Colonic mucosa (tissue), 4 donors: Measurements from ENCODE around the gene ALOX15B. TPM values are rescaled to one million over a fixed set of nuclear protein-coding genes. Genes with fewer than 3 reads are reported as not detected.

Experiments
- DNase-seq: peaks from one replicate; pipeline ENCODE4 v3.0.0-alpha.2; 2020
- H3K27ac ChIP-seq: fragments of 200-600 bp; one replicate; pipeline ENCODE4 v1.8.0; 2021
- H3K27me3 ChIP-seq: fragments of 200-600 bp; one replicate; pipeline ENCODE4 v1.8.0; 2021
- H3K36me3 ChIP-seq: fragments of 200-600 bp; one replicate; pipeline ENCODE4 v1.8.0; 2021
- H3K4me1 ChIP-seq: fragments of 200-600 bp; one replicate; pipeline ENCODE4 v1.8.0; 2021; ENCODE audit warnings: mild to moderate bottlenecking
- H3K4me3 ChIP-seq: fragments of 200-600 bp; one replicate; pipeline ENCODE4 v1.8.0; 2021
- H3K9ac ChIP-seq, 2 donors: one replicate each; pipeline ENCODE4 v1.7.0; 2013; ENCODE audit warnings: control low read depth in 2 of 2, low read depth in 2 of 2, low read length in 2 of 2
- H3K9me3 ChIP-seq: fragments of 200-600 bp; one replicate; pipeline ENCODE4 v1.8.0; 2021
- CTCF ChIP-seq: fragments of 200-600 bp; IDR thresholded peaks from one replicate; pipeline ENCODE4 v1.8.0; 2022; ENCODE audit warnings: antibody characterized with exemption, mild to moderate bottlenecking
- intact Hi-C: fragments of 100-400 bp; cut with DNase I; formaldehyde crosslinking; loops from one replicate; pipeline ENCODE4 v1.14.1; 2022
- total RNA-seq, 2 donors: library from RNA; stranded (reverse); fragmentation: NEBNext Ultra II Directional in 1 of 2; extraction: Animal tissue kit (Norgen Biotek cat#: 25700) in 1 of 2; gene quantifications; one replicate each; pipeline ENCODE4 v1.2.1, GENCODE V29; 2021
- donor health status: healthy.
- donor health status: DM: no; HTN: no; CAD: no.
- donor health status: DM: no; HTN: no; CAD: no.

Gene ALOX15B
- total RNA-seq, 2 donors from 2014 or later: 0.52 to 0.56 TPM

- Histone ChIP-seq H3K9me3 (no peaks in the 10 kb centered on the region), H3K27me3 (peaks cover 6% of the 10 kb centered on the region), H3K9ac (no peak overlapping the region), H3K27ac (no peak overlapping the region), H3K4me1 (peaks cover 8% of the 10 kb centered on the region), H3K36me3 (no peaks in the 10 kb centered on the region), H3K4me3 (peak overlapping the region; percentile 41)
- no peak for DNase-seq
- intact Hi-C loops: no loop called here
- TF ChIP-seq CTCF: no peak
Observed at GRCh38 chr17:8015236-8015956, 23.5 kb upstream of the ALOX15B start.

GRCh38 chr17:8015957-8016631 is 22.8 kb upstream of the ALOX15B start:
- no peaks in the 10 kb centered on the region for H3K36me3 ChIP-seq
- H3K27ac ChIP-seq: no peak overlapping the region
- peak overlapping the region; percentile 41 for H3K4me3 ChIP-seq
- peak overlapping the region; percentile 49 to 60 for H3K9ac ChIP-seq
- H3K27me3 ChIP-seq: peaks cover 6% of the 10 kb centered on the region
- peak; percentile 69 for DNase-seq
- H3K9me3 ChIP-seq: no peaks in the 10 kb centered on the region
- TF ChIP-seq CTCF: no peak
- peaks cover 8% of the 10 kb centered on the region for H3K4me1 ChIP-seq
- intact Hi-C loops: no loop called here

- H3K36me3 ChIP-seq: no peaks in the 10 kb centered on the region
- intact Hi-C loops: no loop called here
- TF ChIP-seq CTCF: peak; percentile 64
- DNase-seq: peak; percentile 76
- peaks cover 8% of the 10 kb centered on the region for H3K4me1 ChIP-seq
- no peak overlapping the region for H3K27ac ChIP-seq
- peak overlapping the region; percentile 49 to 60 for H3K9ac ChIP-seq
- H3K9me3 ChIP-seq: no peaks in the 10 kb centered on the region
- H3K27me3 ChIP-seq: peaks cover 6% of the 10 kb centered on the region
- peak overlapping the region; percentile 41 for H3K4me3 ChIP-seq
Observed at GRCh38 chr17:8016632-8017424, 22.0 kb upstream of the ALOX15B start.

GRCh38 chr17:8018436-8018835 is 20.4 kb upstream of the ALOX15B start:
- no peaks in the 10 kb centered on the region for H3K9me3 ChIP-seq
- no peaks in the 10 kb centered on the region for H3K36me3 ChIP-seq
- intact Hi-C loops: no loop called here
- no peak overlapping the region for H3K9ac ChIP-seq
- no peak for DNase-seq
- TF ChIP-seq CTCF: no peak
- H3K4me1 ChIP-seq: peaks cover 8% of the 10 kb centered on the region
- no peak overlapping the region for H3K27ac ChIP-seq
- H3K4me3 ChIP-seq: no peak overlapping the region
- peaks cover 6% of the 10 kb centered on the region for H3K27me3 ChIP-seq

- no peak overlapping the region for H3K4me3 ChIP-seq
- no peak overlapping the region for H3K27ac ChIP-seq
- H3K9me3 ChIP-seq: no peaks in the 10 kb centered on the region
- no peak for DNase-seq
- intact Hi-C loops: no loop called here
- no peaks in the 10 kb centered on the region for H3K36me3 ChIP-seq
- no peak overlapping the region for H3K9ac ChIP-seq
- peaks cover 8% of the 10 kb centered on the region for H3K4me1 ChIP-seq
- no peak for TF ChIP-seq CTCF
- peaks cover 6% of the 10 kb centered on the region for H3K27me3 ChIP-seq
Observed at GRCh38 chr17:8019166-8019565, 19.7 kb upstream of the ALOX15B start.
